GM12864 (cell line): Measurements from ENCODE around the gene MYH13.

ENCODE experiments used
- DNase-seq: peaks from one replicate; pipeline ENCODE4 v3.0.0-alpha.2; 2011; ENCODE audit warnings: low read depth
- H3K4me3 ChIP-seq: 2 replicates; pipeline ENCODE4 v1.5.1; 2011; ENCODE audit warnings: mild to moderate bottlenecking, low read depth, low read length, control low read depth
- TF ChIP-seq, protein P1 (sequence below): IDR thresholded peaks from 2 replicates; pipeline ENCODE4 v1.5.1; 2011; ENCODE audit warnings: low read depth, mild to moderate bottlenecking, moderate library complexity, low read length, control low read depth, inconsistent platforms; ENCODE audit errors: missing control alignments

MYH13 gene

DNA sequence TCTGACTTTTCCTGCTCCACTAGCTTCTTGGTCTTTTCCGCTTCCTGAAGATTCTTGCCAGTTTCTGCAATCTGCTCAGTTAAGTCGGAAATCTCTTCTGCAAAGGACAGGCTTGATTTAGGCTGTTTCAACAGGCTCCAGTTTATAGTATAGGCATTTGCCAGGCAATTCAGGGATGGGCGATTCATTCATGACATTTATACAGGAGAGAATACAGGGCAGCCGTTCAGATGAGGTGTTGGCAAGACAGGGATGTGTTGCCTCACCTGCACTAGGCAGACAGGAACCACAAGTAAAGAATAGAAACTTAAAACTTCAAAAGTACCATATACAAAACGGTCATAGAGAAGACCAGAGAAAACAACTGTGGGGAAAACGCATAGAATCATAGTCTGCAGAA, 61.7 kb downstream of the MYH13 start:
- H3K4me3 ChIP-seq: no peak overlapping the region
- TF ChIP-seq, protein P1, sequence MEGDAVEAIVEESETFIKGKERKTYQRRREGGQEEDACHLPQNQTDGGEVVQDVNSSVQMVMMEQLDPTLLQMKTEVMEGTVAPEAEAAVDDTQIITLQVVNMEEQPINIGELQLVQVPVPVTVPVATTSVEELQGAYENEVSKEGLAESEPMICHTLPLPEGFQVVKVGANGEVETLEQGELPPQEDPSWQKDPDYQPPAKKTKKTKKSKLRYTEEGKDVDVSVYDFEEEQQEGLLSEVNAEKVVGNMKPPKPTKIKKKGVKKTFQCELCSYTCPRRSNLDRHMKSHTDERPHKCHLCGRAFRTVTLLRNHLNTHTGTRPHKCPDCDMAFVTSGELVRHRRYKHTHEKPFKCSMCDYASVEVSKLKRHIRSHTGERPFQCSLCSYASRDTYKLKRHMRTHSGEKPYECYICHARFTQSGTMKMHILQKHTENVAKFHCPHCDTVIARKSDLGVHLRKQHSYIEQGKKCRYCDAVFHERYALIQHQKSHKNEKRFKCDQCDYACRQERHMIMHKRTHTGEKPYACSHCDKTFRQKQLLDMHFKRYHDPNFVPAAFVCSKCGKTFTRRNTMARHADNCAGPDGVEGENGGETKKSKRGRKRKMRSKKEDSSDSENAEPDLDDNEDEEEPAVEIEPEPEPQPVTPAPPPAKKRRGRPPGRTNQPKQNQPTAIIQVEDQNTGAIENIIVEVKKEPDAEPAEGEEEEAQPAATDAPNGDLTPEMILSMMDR: no peak
- DNase-seq: no peak

DNA sequence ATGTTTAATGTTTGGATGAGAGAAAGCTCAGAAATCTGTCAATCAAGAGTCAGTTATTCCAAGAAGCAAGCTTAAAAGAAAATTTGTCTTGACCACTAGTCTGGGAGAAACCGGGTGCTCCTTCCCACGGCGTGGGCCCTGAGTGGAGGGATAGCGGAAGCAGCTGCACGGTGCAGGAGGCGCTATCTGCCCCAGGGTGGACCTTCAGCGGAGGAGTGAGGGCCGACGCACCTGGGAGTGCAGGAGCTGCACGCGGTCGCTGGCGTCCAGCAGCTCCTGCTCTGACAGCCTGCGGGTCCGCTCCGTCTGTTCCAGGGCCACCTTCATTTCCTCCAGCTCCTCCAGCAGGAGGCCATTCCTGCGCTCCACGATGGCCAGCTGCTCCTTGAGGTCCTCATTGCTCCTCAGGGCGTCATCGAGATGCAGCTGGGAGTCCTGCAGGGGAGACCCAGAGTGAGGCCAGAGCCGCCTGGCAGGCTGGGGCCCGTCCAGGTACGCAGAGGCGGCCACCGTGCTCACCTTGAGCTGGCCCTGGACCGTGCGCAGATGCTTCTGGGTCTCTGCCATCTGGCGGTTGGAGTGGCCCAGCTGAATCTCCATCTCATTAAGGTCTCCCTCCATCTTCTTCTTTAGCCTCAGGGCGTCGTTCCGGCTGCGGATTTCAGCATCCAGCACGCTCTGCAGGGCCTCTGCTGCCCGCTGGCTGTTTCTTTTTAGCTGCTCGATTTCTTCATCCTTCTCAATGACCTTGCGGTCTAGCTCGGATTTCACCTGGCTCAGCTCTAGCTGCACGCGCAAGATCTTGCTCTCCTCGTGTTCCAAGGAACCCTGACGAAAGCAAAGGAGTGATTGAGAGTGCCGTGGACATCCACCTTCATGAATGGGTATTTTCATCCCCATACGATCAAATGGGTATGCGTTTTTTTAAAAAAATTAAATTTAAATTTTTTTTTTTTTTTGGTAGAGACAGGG, 63.5 kb downstream of the MYH13 start:
- TF ChIP-seq, protein P1: no peak
- H3K4me3 ChIP-seq: no peak overlapping the region
- no peak for DNase-seq

DNA sequence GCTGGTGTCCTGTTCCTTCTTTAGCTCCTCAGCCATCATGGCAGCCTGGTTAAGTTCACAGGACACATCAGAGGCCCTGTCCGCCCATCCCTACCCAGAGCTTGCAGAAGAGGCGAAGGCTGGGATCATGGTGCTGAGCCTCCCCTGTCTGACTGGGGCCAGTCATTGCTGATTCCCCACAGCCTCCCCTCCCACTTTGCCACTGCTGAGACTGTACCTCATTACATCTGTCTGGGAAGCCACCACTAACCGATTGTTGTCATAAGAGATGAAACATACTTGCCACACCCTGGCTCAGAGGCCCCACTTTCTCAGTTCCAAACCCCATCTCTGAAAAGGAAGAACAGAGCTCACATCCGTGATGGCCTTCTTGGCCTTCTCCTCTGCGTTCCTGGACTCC, 66.2 kb downstream of the MYH13 start:
- TF ChIP-seq, protein P1: no peak
- no peak overlapping the region for H3K4me3 ChIP-seq
- DNase-seq: no peak

DNA sequence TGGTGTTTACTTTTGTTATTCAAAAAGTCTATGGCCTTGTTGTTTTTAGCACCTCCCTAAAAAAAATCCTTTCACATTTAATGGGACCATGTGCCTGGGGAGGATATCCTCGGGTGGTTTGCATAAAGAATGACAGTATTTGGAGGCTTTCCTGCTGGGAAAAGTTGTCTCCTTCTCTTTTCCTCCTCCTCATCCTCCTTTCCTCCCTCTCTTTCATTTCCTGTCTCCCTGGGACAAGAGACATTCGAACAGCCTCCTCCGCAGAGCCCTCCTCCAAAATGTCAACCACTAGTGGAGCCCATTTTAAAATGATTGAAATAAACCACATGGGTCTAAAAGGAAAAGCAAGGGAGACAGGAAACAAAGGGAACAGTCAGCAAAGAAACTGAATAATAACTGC, 67.4 kb downstream of the MYH13 start:
- TF ChIP-seq, protein P1: no peak

DNA sequence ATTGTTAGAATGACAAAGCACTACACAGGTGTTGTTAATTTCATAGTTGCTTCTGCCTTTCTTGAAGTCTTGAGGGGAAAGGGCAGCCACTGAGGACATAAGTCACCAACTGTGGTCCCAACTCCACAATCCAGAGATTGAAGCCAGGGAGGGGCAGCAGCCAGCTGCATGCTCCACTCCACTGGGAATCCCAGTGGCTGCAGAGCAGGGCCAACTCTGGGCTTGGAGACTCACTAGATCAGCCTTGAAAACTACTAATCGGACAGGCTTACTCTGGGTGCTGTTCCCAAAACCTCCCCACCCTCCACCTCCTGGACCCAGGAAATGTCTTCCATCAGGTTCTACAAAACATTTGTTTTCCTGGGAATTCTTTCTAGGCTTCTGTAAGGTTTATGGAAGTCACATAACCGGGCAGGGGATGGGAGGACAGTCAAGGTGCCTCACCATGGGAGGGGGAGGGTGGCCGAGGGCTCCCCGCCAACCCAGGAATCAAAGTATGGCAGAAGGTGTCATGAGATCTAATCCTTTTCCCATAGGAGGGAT, 68.0 kb downstream of the MYH13 start:
- H3K4me3 ChIP-seq: no peak overlapping the region
- DNase-seq: no peak
- TF ChIP-seq, protein P1: no peak

More for the DNA sequence above, 67.4 kb downstream of the MYH13 start:
- H3K4me3 ChIP-seq: no peak overlapping the region
- no peak for DNase-seq

DNA sequence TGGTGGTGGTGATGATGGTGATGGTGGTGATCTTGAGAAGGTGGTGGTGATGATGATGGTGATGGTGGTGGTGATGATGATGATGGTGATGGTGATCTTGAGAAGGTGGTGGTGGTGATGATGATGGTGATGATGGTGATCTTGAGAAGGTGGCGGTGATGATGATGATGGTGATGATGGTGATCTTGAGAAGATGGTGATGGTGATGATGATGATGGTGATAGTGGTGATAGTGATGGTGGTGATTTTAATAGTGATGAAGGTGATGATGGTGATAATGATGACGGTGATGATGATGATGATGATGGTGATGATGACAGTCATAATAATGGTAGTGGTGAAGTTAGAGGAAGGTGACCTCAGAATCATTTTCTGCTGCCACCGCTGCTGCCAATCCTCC, 75.1 kb downstream of the MYH13 start:
- TF ChIP-seq, protein P1: no peak
- no peak for DNase-seq
- no peak overlapping the region for H3K4me3 ChIP-seq
